Sigmoid colon (tissue), 7 donors: ENCODE measurements around the gene GALNT6. TPM values are rescaled to one million over a fixed set of nuclear protein-coding genes. Genes with fewer than 3 reads are reported as not detected.
A peak's percentile ranks its signal among the peaks of the same experiment; 100 is the strongest.

Experiments used
- DNase-seq: peaks from one replicate; pipeline ENCODE4 v3.0.0-alpha.2; 2019
- H3K27ac ChIP-seq, 4 donors: fragments of 200-600 bp; sonication (generic); one replicate each; pipeline ENCODE4 v1.5.1; 2016 to 2019; ENCODE audit warnings: mild to moderate bottlenecking in 1 of 4
- H3K27me3 ChIP-seq, 3 donors: fragments of 200-600 bp; sonication (generic); one replicate each; pipeline ENCODE4 v1.5.1; 2019; ENCODE audit warnings: mild to moderate bottlenecking in 1 of 3
- H3K36me3 ChIP-seq, 4 donors: fragments of 200-600 bp; sonication (generic); one replicate each; pipeline ENCODE4 v1.5.1; 2016 to 2019
- H3K4me1 ChIP-seq, 4 donors: fragments of 200-600 bp; sonication (generic); one replicate each; pipeline ENCODE4 v1.5.1; 2017 to 2019
- H3K4me3 ChIP-seq, 4 donors: fragments of 200-600 bp; sonication (generic); one replicate each; pipeline ENCODE4 v1.5.1; 2017 to 2019; ENCODE audit warnings: mild to moderate bottlenecking in 2 of 4, moderate library complexity in 1 of 4
- H3K9me3 ChIP-seq, 4 donors: fragments of 200-600 bp in 3 of 4; sonication (generic) in 3 of 4; one replicate each; pipeline versions ENCODE4 v1.5.1 to v1.6.1; 2013 to 2019
- EP300 ChIP-seq, 4 donors: sonication (generic); formaldehyde crosslinking; IDR thresholded peaks; one replicate each; pipeline ENCODE4 v1.6.1; 2017; ENCODE audit warnings: antibody characterized with exemption in 4 of 4
- POLR2A ChIP-seq, 2 donors: fragments of 450-650 bp; IDR thresholded peaks; one replicate each; pipeline ENCODE4 v1.6.1; 2016; ENCODE audit warnings: antibody characterized with exemption in 2 of 2, mild to moderate bottlenecking in 2 of 2, moderate library complexity in 2 of 2
- POLR2AphosphoS5 ChIP-seq, 4 donors: sonication (generic); formaldehyde crosslinking; IDR thresholded peaks; one replicate each; pipeline ENCODE4 v1.6.1; 2017; ENCODE audit warnings: antibody characterized with exemption in 4 of 4
- WGBS, 2 donors: extraction: QIAGEN DNeasy Blood & Tissue Kit; methylation state at CpG; one replicate each; pipeline ENCODE4 v1.1.7; 2013; 5-methylcytosine and 5-hydroxymethylcytosine counted together
- intact Hi-C: fragments of 100-400 bp; cut with DNase I; formaldehyde crosslinking; loops from one replicate; pipeline ENCODE4 v1.15.1; 2023
- polyA plus RNA-seq, 3 donors: library from polyadenylated mRNA; stranded (reverse); fragments of 200-250 nt; gene quantifications; one replicate each; pipeline ENCODE4 v1.2.3, GENCODE V29; 2013
- total RNA-seq, 4 donors: library from RNA; depleted of rRNA; stranded (reverse); fragments of >200 nt; gene quantifications; one replicate each; pipeline ENCODE4 v1.1.0, GENCODE V29; 2016
- TF ChIP-seq, protein P1 (sequence below), 4 experiments: fragments of 450-650 bp in 3 of 4; fragments of 200-600 bp in 1 of 4; IDR thresholded peaks; one replicate each; pipeline ENCODE4 v1.5.1; 2016 to 2019; ENCODE audit warnings: antibody characterized with exemption in 4 of 4, mild to moderate bottlenecking in 3 of 4, moderate library complexity in 2 of 4
- donor health status: healthy with polysubstance abuse.
- donor health status: Bipolar disorder and iron deficiency.
- donor health status: healthy.

Gene GALNT6
- total RNA-seq: 1 to 10 TPM; 1.6 to 7.6 (median 4.6) TPM
- polyA plus RNA-seq: 10 to 100 TPM in 1 of 3 donors, 1 to 10 TPM in 2; 3.7 to 10.6 (median 7.2) TPM

DNA sequence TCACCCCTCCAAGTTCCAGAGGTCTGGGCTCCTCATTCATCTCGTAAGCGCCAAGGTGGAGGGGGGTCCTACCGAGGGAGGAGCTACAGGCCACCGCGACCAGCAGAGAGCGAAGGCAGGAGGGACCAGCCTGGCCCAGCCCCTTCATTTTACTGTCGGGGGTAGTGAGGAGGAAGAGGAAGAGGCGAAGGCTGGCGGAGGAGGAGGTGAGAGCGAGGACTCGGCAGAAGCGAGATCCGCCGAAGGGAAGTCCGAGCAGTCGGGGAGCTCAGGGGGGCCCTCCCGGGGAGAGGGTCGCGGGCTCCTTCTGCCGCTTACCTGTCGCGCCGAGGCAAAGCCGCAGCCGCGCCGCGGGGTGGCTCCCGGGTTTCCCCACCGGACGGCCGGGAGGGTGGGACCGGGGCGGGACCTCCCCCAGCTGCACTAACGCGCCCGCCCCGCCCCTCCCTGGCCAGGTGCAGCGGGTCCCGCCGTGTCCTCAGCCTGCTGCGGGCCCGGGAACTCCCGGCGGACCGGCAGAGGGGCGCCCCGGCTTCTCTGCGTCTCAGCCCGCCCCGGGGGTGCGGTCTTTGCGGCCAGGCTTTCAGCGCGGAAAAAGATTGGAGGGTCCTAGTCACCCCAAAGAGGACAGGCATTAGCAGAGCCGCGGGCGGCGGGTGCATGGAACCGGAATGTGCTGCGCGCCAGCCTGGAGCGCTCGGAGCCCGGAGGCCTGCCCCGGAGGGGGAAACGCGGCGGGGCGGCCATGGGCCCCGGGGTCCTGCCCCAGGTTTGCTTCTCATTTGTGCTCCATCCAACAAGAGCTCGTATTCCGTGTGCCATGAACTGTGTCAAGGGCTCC lies at the start of gene GALNT6:
GALNT6 (minus strand) TSS at position 124 of the 841 bp plus-strand sequence. CDS start 11,625 bp downstream, outside the sequence.
- Histone ChIP-seq H3K36me3 (no peaks in the 10 kb centered on the region), H3K4me3 (peak within 1 kb of the TSS; percentile 18 to 53 (median 42)), H3K27ac (peak within 1 kb of the TSS in 2 of 4 donors; percentile 14 to 38), H3K27me3 (peaks cover 15 to 31% (median 17%) of the 10 kb centered on the region in 3 donors), H3K4me1 (peaks cover 0 to 17% (median 14%) of the 10 kb centered on the region in 4 donors), H3K9me3 (no peaks in the 10 kb centered on the region)
- intact Hi-C loops: no loop called here
- WGBS, 2 donors: 0 to 1% methylated on average over 73 of the region's 73 CpGs
- DNase-seq: no peak
- TF ChIP-seq, protein P1, sequence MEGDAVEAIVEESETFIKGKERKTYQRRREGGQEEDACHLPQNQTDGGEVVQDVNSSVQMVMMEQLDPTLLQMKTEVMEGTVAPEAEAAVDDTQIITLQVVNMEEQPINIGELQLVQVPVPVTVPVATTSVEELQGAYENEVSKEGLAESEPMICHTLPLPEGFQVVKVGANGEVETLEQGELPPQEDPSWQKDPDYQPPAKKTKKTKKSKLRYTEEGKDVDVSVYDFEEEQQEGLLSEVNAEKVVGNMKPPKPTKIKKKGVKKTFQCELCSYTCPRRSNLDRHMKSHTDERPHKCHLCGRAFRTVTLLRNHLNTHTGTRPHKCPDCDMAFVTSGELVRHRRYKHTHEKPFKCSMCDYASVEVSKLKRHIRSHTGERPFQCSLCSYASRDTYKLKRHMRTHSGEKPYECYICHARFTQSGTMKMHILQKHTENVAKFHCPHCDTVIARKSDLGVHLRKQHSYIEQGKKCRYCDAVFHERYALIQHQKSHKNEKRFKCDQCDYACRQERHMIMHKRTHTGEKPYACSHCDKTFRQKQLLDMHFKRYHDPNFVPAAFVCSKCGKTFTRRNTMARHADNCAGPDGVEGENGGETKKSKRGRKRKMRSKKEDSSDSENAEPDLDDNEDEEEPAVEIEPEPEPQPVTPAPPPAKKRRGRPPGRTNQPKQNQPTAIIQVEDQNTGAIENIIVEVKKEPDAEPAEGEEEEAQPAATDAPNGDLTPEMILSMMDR (IDR thresholded peaks at IDR 0.05): no peak
- TF ChIP-seq EP300 (IDR thresholded peaks at IDR 0.05) (no peak), POLR2A (IDR thresholded peaks at IDR 0.05) (no peak), POLR2AphosphoS5 (IDR thresholded peaks at IDR 0.05) (no peak)

DNA sequence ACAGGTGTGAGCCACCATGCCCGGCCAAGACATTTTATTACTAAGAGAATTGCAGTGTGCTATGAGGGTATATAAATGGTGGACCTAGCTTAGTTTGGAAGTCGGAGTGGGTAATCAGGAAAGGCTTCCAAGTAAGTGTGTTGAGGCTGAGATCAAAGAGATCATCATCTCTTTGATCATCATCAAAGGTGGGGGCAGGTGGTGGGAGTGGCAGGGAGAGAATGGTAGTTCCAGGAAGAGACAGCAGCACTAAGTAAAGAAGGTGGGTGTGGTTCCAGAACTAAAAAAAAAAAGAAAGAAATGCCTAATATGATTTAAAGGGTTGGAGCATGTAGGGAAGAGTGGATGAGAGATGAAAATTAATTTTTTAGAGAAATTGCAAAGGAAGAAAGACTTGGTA lies 48.1 kb upstream of the GALNT6 start:
- no peaks in the 10 kb centered on the region for H3K27me3 ChIP-seq
- no peaks in the 10 kb centered on the region for H3K36me3 ChIP-seq
- TF ChIP-seq, protein P1 (IDR thresholded peaks at IDR 0.05): no peak
- no peak for TF ChIP-seq POLR2A (IDR thresholded peaks at IDR 0.05)
- no peak for TF ChIP-seq POLR2AphosphoS5 (IDR thresholded peaks at IDR 0.05)
- no peak for TF ChIP-seq EP300 (IDR thresholded peaks at IDR 0.05)
- no peaks in the 10 kb centered on the region for H3K4me1 ChIP-seq
- no peak for DNase-seq
- H3K27ac ChIP-seq: no peak overlapping the region
- intact Hi-C loops: no loop called here
- H3K4me3 ChIP-seq: no peak overlapping the region
- 17 to 60% methylated on average over 2 of the region's 2 CpGs for WGBS, 2 donors
- no peaks in the 10 kb centered on the region for H3K9me3 ChIP-seq

- no peak overlapping the region for H3K27ac ChIP-seq
- WGBS, 2 donors: 70 to 91% methylated on average over 1 of the region's 1 CpG
- H3K4me1 ChIP-seq: no peaks in the 10 kb centered on the region
- no peaks in the 10 kb centered on the region for H3K36me3 ChIP-seq
- H3K27me3 ChIP-seq: no peaks in the 10 kb centered on the region
- intact Hi-C loops: no loop called here
- DNase-seq: no peak
- H3K4me3 ChIP-seq: no peak overlapping the region
- no peaks in the 10 kb centered on the region for H3K9me3 ChIP-seq
- TF ChIP-seq POLR2AphosphoS5 (IDR thresholded peaks at IDR 0.05) (no peak), EP300 (IDR thresholded peaks at IDR 0.05) (no peak), POLR2A (IDR thresholded peaks at IDR 0.05) (no peak)
- TF ChIP-seq, protein P1 (IDR thresholded peaks at IDR 0.05): no peak
Observed at GRCh38 chr12:51437431-51437830, 46.2 kb upstream of the GALNT6 start.

DNA sequence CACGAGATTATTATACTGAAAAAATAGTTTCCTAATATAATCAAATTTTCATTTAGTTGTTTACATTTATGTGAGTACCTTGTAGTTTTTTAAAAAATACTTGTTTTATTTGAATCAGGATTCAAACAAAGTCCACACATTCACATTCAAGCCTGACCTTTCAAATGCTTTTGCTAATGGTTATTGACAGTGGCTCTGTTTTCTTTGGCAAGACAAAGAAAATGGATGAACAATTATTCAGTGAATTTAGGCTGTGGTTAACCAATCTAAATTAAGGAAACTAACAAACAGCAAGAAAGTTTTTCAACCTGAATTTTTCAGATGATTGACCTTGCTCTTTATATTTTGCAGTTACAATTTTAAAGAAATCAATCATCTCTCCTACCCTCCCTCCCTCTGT lies 43.1 kb upstream of the GALNT6 start:
- intact Hi-C loops: no loop called here
- Histone ChIP-seq H3K36me3 (no peaks in the 10 kb centered on the region), H3K9me3 (no peaks in the 10 kb centered on the region), H3K4me1 (no peaks in the 10 kb centered on the region), H3K27ac (no peak overlapping the region), H3K4me3 (no peak overlapping the region), H3K27me3 (no peaks in the 10 kb centered on the region)
- no peak for DNase-seq
- 55 to 84% methylated on average over 1 of the region's 1 CpG for WGBS, 2 donors
- TF ChIP-seq, protein P1 (IDR thresholded peaks at IDR 0.05): no peak
- TF ChIP-seq POLR2AphosphoS5 (IDR thresholded peaks at IDR 0.05) (no peak), EP300 (IDR thresholded peaks at IDR 0.05) (no peak), POLR2A (IDR thresholded peaks at IDR 0.05) (no peak)
